Ramos (cell line): ENCODE results near the gene RAB11B.
"Not testable (repeated sequence)": the region's sequence is repeated elsewhere in the genome, so short reads cannot be mapped to it uniquely, and the experiment has no call there.

Source experiments
- in situ Hi-C: fragments of 300-500 bp; cut with MboI; formaldehyde crosslinking; loops from one replicate; pipeline ENCODE4 v1.14.3; 2022; ENCODE audit warnings: low sequenced_read_pairs; ENCODE audit not compliant: unreplicated experiment

Gene RAB11B

DNA sequence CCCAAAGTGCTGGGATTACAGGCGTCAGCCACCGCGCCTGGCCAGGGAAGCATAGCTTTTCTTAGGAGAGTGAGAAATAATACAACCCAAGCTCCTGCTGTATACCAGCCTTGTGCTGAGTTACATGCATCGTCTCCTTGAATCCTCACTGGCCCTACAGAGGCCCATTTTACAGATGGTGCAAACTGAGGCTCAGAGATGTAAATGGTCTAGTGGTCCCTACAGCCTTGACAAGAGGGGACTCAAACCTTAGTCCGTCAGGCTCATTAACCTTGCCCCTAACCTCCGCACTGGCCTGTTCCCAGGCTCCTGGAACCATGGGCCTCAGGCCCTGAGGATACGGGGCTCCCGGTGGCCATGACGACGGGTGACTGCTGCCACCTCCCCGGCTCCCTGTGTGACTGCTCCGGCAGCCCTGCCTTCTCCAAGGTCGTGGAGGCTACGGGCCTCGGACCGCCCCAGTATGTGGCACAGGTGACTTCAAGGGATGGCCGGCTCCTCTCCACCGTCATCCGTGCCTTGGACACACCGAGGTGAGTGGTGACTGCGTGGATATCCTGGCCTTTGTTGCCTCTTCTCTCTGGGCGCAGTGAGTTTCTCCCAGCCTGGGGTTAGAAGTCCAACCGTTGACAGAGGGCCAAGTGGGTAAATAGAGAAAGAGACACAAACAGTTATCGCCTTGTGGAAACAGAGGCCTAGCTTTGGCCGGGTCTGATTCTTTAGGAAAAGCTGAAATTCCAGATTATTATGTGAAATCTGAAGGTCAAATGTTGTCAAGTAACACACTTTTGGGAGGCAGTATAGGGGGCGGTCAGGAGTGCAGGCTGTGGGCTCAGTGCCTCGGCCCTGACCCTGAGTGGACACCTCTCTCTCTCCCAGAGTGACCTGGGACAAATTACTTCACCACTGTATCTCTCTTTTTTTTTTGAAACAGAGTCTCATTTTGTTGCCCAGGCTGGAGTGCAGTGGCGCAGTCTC is 31.6 kb downstream of the RAB11B start:
- in situ Hi-C loops = no loop called here

DNA sequence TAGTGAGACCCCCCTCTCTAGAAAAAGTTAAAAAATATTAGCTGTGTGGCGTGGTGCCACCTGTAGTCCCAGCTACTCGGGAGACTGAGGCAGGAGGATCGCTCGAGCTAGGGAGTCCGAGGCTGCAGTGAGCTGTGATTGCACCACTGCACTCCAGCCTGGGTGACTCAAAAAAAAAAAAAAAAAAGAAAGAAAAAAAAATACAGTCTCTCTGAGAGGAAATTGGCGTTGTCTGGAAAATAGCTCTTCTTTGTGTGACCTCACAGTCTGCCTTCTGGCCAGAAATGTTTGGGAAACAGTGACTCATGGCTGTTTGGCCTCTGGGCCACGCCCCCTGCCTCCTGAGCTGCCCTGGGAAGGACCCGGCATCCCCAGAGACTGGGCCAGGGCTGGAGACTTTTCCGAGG is 33.7 kb downstream of the RAB11B start:
- in situ Hi-C loops = no loop called here

DNA sequence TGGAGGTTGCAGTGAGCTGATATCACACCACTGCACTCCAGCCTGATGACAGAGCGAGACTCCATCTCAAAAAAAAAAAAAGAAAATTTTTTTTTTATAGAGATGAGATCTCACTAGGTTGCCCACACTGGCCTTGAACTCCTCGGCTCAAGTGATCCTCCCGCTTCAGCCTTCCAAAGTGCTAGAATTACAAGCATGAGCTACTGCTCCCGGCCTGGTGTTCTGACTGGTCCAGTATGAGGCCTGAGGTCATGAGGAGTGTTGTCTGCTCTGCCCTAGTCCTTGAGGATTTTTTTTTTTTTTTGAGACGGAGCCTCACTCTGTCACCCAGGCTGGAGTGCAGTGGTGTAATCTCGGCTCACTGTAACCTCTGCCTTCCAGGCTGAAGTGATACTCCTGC is 35.2 kb downstream of the RAB11B start:
- in situ Hi-C loops = not testable (repeated sequence)

DNA sequence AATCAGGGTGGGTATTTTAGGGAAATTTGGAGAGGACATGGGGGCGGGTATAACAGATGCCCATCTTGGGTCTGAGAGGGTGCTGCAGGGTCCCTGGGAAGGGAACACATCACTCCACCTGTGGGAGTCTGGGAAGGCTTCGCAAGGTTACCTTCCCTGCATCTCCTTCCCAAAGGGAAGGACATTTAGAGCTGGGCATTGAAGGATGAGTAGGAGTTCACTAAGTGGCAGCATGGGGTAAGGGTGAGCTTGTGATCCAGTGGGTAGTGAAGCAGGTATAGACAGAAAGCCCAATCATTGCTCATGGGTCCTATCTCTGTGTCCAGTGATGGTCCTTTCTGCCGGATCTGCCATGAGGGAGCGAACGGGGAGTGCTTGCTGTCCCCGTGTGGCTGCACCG is 36.1 kb downstream of the RAB11B start:
- in situ Hi-C loops = no loop called here

DNA sequence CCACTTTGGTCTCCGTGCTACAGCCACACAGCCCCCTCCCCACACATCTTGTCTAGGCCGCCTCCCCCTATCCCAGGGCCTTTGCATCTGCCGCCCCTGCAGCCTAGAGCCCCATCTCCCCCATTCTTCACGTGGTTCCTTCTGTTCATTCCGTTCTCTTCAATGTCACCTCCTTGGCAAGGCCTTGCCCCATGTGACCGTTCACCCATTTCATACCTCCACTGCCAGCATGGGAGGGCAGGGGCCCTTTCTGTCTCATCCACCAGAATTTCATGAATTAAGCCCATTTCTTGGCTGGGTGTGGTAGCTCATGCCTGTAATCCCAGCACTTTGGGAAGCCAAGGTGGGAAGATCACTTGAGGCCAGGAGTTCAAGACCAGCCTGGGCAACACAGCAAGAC is 38.9 kb downstream of the RAB11B start:
- in situ Hi-C loops = no loop called here

DNA sequence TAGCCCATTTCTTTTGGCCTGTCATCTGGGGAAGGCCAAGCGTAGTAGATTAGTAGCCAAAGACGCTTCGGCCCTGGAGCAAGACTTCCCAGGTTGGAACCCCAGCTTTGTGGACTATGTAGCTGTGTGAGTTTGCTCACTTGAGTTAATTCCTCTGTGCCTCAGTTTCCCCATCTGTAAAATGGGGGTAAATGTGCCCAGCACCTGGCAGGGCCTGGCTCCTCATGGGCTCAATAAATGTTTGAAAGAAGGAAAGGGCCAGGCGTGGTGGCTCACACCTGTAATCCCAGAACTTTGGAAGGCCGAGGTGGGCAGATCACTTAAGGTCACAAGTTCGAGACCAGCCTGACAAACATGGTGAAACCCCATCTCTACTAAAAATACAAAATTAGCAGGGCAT is 39.7 kb downstream of the RAB11B start:
- in situ Hi-C loops = no loop called here

DNA sequence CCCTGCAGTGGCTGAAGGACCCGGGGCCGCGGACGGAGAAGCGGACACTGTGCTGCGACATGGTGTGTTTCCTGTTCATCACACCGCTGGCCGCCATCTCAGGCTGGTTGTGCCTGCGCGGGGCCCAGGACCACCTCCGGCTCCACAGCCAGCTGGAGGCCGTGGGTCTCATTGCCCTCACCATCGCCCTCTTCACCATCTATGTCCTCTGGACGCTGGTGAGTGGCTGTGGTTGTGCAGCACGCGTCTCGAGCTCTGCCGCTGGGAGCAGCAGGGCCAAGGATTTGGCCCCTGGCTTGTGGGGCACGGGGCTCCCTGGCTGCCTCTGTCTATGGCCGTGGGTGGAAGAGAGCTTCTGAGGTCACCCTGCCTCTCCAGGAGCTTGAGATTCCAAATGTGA is 40.5 kb downstream of the RAB11B start:
- in situ Hi-C loops = no loop called here

DNA sequence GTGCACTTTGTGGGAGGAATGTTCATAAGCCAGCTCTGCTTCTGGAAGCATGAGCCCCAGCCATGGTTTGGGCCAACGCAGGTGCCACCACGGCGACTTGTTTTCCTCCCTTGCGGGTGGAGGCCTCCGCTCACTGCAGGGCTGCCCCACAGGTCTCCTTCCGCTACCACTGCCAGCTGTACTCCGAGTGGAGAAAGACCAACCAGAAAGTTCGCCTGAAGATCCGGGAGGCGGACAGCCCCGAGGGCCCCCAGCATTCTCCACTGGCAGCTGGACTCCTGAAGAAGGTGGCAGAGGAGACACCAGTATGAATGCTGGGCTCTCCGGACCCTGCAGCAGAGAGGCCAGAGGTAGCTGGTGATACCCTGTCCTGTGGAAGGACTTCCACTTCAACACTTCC is 48.1 kb downstream of the RAB11B start:
- in situ Hi-C loops = no loop called here

DNA sequence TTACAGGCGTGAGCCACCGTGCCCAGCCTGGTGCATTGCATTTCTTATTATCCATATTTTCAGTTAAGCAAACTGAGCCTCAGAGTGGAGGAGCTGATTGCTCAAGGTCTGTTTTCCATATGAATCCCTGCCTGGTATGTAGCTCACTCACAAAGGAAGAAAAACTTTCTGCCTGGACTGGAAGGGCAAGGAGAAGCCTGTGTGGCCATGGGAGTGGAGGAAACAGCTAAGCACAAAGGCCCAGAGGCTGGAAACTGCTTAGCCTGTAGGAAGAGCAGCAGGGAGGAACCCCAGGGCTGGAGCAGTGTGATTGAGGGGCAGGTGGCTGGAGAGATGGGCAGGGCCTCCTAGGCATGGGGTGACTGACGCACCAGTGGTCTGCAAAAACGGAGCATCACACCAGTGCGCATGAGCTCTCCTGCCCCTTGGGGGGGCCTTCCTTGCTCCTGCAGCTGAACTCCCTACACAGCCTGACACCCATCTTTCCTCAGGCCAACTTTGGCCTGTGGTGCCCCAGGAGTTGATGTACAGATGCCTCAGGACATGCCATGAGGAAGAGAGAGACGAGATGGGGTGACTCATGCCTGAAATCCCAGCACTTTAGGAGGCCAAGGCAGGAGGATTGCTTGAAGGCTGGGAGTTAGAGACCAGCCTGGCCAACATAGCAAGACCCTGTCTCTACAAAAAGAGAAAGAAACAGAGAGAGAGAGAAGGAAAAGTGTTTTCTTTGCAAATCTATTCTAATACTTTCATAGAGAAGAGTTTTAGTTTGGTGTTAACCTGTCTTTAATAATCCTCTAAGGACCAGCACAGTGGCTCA is 51.8 kb downstream of the RAB11B start:
- in situ Hi-C loops = no loop called here

DNA sequence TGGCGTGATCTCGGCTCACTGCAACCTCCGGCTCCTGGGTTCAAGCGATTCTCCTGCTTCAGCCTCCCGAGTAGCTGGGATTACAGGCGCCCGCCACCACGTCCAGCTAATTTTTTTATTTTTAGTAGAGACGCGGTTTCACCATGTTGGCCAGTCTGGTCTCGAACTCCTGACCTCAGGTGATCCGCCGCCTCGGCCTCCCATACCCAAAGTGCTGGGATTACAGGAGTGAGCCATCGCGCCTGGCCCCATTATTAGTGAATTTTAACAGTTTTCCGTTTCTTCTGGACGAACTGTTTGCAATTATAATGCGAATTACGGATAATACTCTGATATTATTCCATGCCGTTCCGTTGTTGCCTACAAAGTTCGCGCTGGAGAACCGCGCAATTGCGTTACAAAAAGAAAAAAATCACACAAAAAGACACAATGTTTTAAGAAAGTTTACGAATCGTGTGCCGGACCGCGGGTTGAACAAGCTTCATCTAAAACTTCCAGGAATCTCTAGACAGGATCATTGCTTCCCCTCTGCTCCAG is 54.0 kb downstream of the RAB11B start:
- in situ Hi-C loops = not testable (repeated sequence)

DNA sequence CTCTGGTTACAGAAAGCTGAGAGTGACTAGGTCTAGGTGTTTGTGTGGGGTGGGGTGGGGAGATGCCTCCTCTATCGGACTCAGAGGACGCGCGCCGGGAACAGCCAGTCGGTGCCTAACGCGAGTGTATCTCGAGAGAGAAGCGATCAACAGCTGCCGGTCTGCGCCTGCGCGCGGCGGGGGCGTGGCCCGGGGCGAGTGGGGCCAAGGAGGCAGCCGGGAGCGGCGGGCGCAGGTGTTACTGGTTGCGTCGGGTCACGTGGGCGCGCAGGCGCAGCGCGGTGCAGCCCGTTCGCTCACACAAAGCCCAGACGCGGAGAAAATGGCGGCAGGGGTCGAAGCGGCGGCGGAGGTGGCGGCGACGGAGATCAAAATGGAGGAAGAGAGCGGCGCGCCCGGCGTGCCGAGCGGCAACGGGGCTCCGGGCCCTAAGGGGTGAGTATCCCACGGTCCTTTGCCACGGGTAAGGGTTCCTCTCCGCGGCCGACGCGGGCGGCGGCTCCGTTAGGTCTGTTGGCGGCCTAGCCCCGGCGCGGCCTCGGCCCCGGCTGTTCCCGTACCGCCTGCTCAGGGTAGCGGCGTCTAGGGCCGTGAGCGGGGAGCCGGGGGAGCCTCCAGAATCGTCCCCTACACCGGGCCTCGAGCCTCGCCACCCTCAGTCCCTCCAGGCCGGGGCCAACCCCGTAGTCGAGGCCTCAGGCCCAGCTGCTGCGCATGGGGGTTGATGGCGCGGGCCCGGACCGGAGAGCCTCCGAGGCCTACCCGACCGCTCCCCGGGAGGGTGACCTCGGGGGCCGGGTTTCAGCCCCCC is 54.7 kb downstream of the RAB11B start, which contains the start of gene HNRNPM:
Gene HNRNPM, plus strand, starts transcription at position 299 of the 811 bp plus-strand sequence. Its CDS starts 24 bp downstream, at position 323.
- in situ Hi-C loops = no loop called here

DNA sequence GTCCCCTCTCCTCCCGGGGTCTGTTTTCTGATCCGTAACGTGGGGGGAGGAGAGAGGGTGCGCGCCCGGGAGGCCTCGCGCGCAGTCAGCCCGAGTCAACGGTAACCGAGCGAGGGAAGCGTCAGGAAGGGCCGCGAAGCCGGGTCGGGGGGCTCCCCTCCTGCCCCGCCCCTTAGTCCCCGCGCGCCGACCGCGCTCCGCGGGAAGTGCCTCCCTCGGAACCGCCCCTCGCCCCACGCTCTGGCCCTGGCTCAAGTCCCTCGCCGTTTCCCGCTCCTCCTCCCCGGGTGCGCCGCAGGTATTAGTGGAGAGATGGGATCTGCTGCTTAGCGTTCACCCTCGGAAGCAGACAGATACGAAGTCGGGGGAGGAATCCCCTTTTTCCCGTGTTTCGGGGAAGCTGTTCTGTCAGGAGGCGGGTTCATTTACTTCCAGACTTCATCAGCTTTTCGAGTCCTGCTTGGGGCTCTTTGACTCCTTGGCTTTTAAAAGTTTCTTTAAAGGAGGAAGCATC is 55.4 kb downstream of the RAB11B start:
- in situ Hi-C loops = no loop called here

DNA sequence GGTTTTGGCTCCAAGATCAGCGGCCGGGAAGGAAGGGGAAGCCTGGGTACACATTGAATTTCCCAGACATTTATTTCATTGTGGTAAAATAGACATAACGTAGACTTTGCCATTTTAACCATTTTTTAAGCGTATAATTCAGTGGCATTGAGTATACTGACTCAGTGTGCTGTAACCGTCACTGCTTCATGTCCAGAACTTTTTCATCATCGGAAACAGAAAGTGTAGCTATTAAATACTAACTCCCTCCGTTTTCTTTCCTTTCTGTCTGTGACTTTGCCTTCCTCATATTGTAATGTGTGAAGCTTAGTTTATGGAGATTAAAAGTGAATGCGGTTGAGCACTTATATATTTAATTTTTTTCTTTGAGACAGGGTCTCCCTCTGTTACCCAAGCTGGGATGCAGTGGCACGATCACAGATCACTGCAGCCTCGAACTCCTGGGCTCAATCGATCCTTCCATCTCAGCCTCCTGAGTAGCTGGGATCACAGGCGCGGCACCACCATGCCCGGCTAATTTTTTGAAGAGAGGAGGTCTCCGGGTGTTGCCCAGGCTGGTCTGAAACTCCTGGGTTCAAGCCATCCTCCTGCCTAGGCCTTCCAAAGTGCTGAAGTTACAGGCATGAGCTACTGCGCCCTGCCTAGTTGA is 56.0 kb downstream of the RAB11B start:
- in situ Hi-C loops = no loop called here

DNA sequence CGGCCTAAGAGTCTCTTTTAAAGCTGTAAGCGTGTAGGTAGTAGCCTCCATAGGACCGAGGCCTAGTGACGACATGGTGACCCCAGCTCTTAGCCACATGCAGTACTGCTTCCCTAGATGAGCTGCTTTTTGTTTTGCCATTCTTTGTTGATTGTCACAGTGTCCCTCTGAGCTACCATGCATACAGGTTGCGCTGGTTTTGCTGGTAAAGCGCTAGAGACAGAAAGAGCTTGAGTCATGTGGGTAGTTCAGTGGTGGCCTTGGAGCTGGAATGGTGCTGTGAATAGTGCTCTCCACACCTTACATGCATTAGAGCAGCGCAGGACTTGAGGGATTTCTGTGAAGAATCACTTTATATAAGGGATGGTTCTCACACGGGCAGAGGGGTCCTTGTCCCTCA is 59.7 kb downstream of the RAB11B start:
- in situ Hi-C loops = no loop called here

DNA sequence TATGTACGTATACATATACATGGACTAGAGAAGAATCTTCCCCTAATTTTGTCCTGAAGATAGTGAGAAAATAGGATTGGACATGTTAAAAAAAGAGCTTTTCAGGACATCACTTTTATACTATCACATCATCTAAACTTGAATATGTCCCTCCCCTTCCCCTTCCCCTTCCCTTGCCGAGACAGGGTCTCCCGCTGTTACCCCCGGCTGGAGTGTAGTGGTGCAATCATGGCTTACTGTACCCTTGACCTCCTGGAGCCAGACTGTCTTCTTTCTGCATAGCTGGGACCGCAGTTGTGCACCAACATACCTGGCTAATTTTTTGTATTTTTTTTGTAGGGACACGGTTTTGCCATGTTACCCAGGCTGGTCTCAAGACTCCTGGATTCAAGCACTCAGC is 61.2 kb downstream of the RAB11B start:
- in situ Hi-C loops = no loop called here

DNA sequence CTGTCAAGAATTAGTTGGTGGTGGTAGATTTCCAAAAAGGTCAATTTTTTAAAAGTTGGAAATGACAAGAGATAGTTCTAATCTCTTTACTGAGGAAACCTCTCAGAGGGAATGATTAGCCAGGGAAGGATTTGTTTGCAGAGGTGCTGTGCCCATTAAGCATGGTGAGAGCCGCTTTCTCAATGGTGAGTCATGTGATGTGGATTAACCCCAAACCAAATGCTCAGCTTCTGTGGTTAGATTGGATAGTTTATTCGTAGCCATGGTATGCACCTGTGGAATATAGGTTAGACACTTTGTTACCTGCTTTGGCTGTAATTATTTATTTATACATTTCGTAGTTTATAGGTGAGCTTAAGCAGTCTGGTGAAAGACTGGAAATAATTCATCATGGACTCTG is 61.7 kb downstream of the RAB11B start:
- in situ Hi-C loops = no loop called here

DNA sequence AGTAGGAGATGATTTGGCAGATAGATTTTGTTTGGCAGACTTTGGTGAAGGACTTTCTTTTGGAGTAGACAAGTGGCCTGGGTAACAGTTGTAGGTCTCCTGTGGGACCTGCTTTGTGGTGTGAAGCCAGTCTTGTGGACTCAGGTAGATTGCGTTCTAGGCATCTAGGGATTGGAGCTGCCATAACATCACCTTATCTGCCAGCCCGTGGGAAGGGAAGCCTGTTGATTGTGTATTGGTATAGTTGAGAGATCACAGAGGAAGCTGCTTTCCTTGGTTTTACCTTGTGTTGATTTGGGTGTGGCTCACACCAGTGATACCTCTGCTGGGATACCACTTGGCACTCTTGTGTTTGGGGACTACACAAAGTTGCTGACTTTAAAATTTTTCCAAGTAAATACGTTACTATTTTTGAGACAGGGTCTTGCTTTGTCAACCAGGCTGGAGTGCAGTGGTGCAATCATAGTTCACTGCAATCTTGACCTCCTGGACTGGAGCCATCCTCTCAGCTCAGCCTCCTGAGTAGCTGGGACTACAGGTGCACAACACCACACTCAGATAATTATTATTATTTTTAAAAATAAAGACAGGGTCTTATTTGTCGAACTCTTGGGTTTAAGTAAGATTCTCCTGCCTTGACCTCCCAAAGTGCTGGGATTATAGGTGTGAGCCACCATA is 62.4 kb downstream of the RAB11B start:
- in situ Hi-C loops = no loop called here

DNA sequence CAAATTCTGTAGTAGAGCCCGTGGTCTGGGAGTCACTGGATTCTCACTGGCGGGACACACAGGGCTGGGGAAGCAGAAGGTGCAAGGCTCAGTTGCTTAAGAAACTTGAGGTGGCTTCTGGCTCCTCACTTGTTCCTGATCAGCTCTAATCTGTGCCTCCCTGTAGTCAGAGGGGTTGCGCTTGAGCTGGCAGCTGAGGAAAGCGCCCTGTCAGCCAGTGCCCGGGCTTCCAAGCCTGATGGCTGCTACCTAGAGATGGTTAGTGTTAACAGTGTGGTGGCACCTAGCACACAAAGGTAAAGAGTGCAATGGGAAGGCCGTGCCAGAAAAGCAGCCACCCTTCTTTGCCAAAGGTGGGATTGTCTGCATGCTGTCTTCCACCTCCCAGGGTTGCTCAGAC is 63.5 kb downstream of the RAB11B start:
- in situ Hi-C loops = no loop called here
